GM12878 (cell line): ENCODE measurements around the gene ATG4A. TPM values are rescaled to one million over a fixed set of nuclear protein-coding genes. Genes with fewer than 3 reads are reported as not detected.

Experiments used
- ATAC-seq: fragments of 200-7000 bp; cut with Tn5 transposase; 3 replicates; pipeline ENCODE4 v1.9.1; 2020; ENCODE audit warnings: mild to moderate bottlenecking, moderate library complexity
- BruUV-seq: library from RNA; stranded (reverse); fragments of 400-500 nt; replicated peaks from 2 replicates; lab custom pipeline; 2021; lab: Mats Ljungman, UMichigan
- CTCF ChIA-PET: fragments of 300-600 bp; sonication (Branson Sonifier 250); formaldehyde crosslinking; extraction: SDS; loops from one replicate; lab custom pipeline; 2021; ENCODE audit warnings: inconsistent platforms; lab: Yijun Ruan, JAX
- POLR2A ChIA-PET: fragments of 350-600 bp; formaldehyde crosslinking; extraction: SDS; loops from one replicate; lab custom pipeline; 2021; ENCODE audit warnings: inconsistent platforms; lab: Charles Lee
- RAD21 ChIA-PET: fragments of 300-600 bp; sonication (Branson Sonifier 250); formaldehyde crosslinking; loops from one replicate; lab custom pipeline; 2023; ENCODE audit warnings: antibody characterized with exemption; ENCODE audit not compliant: unreplicated experiment; lab: Charles Lee
- SMC1A ChIA-PET: fragments of 300-600 bp; sonication (Branson Sonifier 250); formaldehyde crosslinking; loops from one replicate; lab custom pipeline; 2023; ENCODE audit not compliant: unreplicated experiment, uncharacterized antibody; lab: Charles Lee
- DNase-seq: peaks from one replicate; pipeline ENCODE4 v3.0.0-alpha.2; 2011; ENCODE audit warnings: low read depth, low spot score
- FAIRE-seq: peaks from 3 replicates; lab custom pipeline; 2011; peaks lifted over from hg19 to GRCh38; lab: Jason Lieb, UNC
- H2AFZ ChIP-seq: 2 replicates; pipeline ENCODE4 v1.6.0; 2011; ENCODE audit warnings: low read depth, low read length, control low read depth; ENCODE audit not compliant: control insufficient read depth
- H3K27ac ChIP-seq: 2 replicates; pipeline ENCODE4 v1.5.1; 2011; ENCODE audit warnings: control low read depth; ENCODE audit not compliant: control insufficient read depth, insufficient read depth
- H3K27me3 ChIP-seq, 2 experiments: replicated peaks in 1 of 2; 2 replicates each; pipeline versions ENCODE4 v1.6.0 to v1.6.1; 2011; ENCODE audit warnings: low read length in 1 of 2; ENCODE audit not compliant: control insufficient read depth in 2 of 2, insufficient read depth in 2 of 2
- H3K36me3 ChIP-seq, 2 experiments: 2 replicates each; pipeline ENCODE4 v1.5.1; 2011; ENCODE audit warnings: low read length in 1 of 2; ENCODE audit not compliant: control insufficient read depth in 2 of 2, insufficient read depth in 2 of 2
- H3K4me1 ChIP-seq: 2 replicates; pipeline ENCODE4 v1.6.1; 2011; ENCODE audit warnings: mild to moderate bottlenecking, low read length, moderate library complexity, mixed read lengths; ENCODE audit not compliant: control insufficient read depth, insufficient read depth
- H3K4me2 ChIP-seq: 2 replicates; pipeline ENCODE4 v1.6.0; 2011; ENCODE audit warnings: control low read depth; ENCODE audit not compliant: control insufficient read depth, insufficient read depth
- H3K4me3 ChIP-seq: fragments of 200-600 bp; sonication (generic); 2 replicates; pipeline ENCODE4 v1.5.1; 2016
- H3K79me2 ChIP-seq: 2 replicates; pipeline ENCODE4 v1.6.0; 2011; ENCODE audit warnings: low read length; ENCODE audit not compliant: control insufficient read depth, insufficient read depth
- H3K9ac ChIP-seq: 2 replicates; pipeline ENCODE4 v1.8.0; 2011; ENCODE audit warnings: low read length, control low read depth, mixed read lengths; ENCODE audit not compliant: control insufficient read depth, insufficient read depth
- H3K9me3 ChIP-seq: replicated peaks from 3 replicates; pipeline ENCODE4 v1.5.1; 2011; ENCODE audit warnings: mild to moderate bottlenecking, low read length; ENCODE audit not compliant: control insufficient read depth, insufficient read depth
- H4K20me1 ChIP-seq: 2 replicates; pipeline ENCODE4 v1.6.0; 2011; ENCODE audit not compliant: control insufficient read depth, insufficient read depth
- CUX1 ChIP-seq: IDR thresholded peaks from 2 replicates; pipeline ENCODE4 v1.6.1; 2012; ENCODE audit warnings: improper control_type of control experiment, low read depth, low read length; ENCODE audit not compliant: insufficient replicate concordance
- TCF3 ChIP-seq: IDR thresholded peaks from 2 replicates; pipeline ENCODE4 v1.6.1; 2012; ENCODE audit warnings: low read depth, mild to moderate bottlenecking, low read length, borderline replicate concordance; ENCODE audit not compliant: insufficient read depth
- YBX1 ChIP-seq: fragments of 450-650 bp; IDR thresholded peaks from 2 replicates; pipeline ENCODE4 v1.6.1; 2016; ENCODE audit warnings: antibody characterized with exemption
- WGBS: methylation state at CpG from one replicate; pipeline ENCODE4 v1.1.6; 2016; ENCODE audit warnings: low lambda C conversion rate; ENCODE audit not compliant: insufficient replicate concordance, insufficient coverage; ENCODE audit errors: missing lambda C conversion rate; 5-methylcytosine and 5-hydroxymethylcytosine counted together
- in situ Hi-C: fragments of 300-500 bp; cut with MboI; formaldehyde crosslinking; loops from 9 replicates; pipeline ENCODE4 v1.14.3; 2018; ENCODE audit warnings: mixed read lengths
- intact Hi-C: fragments of 100-400 bp; cut with micrococcal nuclease; formaldehyde crosslinking; loops from one replicate; pipeline ENCODE4 v1.14.2; 2022; ENCODE audit not compliant: unreplicated experiment
- polyA plus RNA-seq, 11 experiments: library from polyadenylated mRNA; depleted of rRNA in 4 of 11; unstranded in 6 of 11; stranded (reverse) in 5 of 11; fragments of >200 nt; fragmentation: Nextera tagmentation in 4 of 11; fragmentation: Illumina TruSeq in 1 of 11; extraction: Ambion mirVana in 4 of 11; extraction: Trizol in 1 of 11; gene quantifications; 1 replicate in 1 of 11; 2 replicates in 10 of 11; pipeline versions ENCODE4 v1.2.1 to v1.2.3, GENCODE V29; 2011 to 2016; ENCODE audit warnings: inconsistent platforms in 2 of 11, missing spikeins in 2 of 11, low read depth in 1 of 11
- total RNA-seq, 4 experiments: library from RNA; depleted of rRNA in 3 of 4; stranded (reverse); fragments of >200 nt in 3 of 4; fragmentation: Illumina TruSeq in 1 of 4; extraction: Trizol in 1 of 4; gene quantifications; 2 replicates each; pipeline versions ENCODE4 v1.2.1 to v1.2.3, GENCODE V29; 2013 to 2021
- TF ChIP-seq, protein P1 (sequence below): fragments of 450-650 bp; IDR thresholded peaks from 2 replicates; pipeline ENCODE4 v1.6.1; 2017; ENCODE audit warnings: mild to moderate bottlenecking, moderate library complexity
- TF ChIP-seq, protein P2 (sequence below): IDR thresholded peaks from 2 replicates; pipeline ENCODE4 v1.6.1; 2012; ENCODE audit warnings: low read length, inconsistent platforms

The ATG4A gene
- total and polyA plus RNA-seq, 10 of the 15 experiments (the other 5 are each of a cell fraction or from before 2014, with no cell fraction given), result 9.1 to 22.0 (median 15.5) TPM

GRCh38 chrX:108203540-108203939 is 112.0 kb downstream of the ATG4A start:
- 13% methylated on average over 3 of the region's 3 CpGs for WGBS
- no peak overlapping the region for H3K9ac ChIP-seq
- SMC1A ChIA-PET, result interaction anchor here (0.7 kb wide), 1 partner anchor 272 kb away, joined by 3 read pairs; no protein-coding TSS in a partner anchor
- POLR2A ChIA-PET, result no interaction called here
- no peaks in the 10 kb centered on the region for H3K36me3 ChIP-seq
- RAD21 ChIA-PET, result no interaction called here
- H2AFZ ChIP-seq, result no peak overlapping the region
- no peaks in the 10 kb centered on the region for H3K79me2 ChIP-seq
- in situ Hi-C loops (no loop called here), intact Hi-C loops (no loop called here)
- H3K9me3 ChIP-seq, result no peaks in the 10 kb centered on the region
- no peaks in the 10 kb centered on the region for H3K4me1 ChIP-seq
- H3K27ac ChIP-seq, result no peak overlapping the region
- H3K4me2 ChIP-seq, result no peak overlapping the region
- no peak for DNase-seq
- no TSS peak for BruUV-seq
- TF ChIP-seq CUX1 (no peak), YBX1 (no peak), TCF3 (no peak)
- TF ChIP-seq, protein P1, sequence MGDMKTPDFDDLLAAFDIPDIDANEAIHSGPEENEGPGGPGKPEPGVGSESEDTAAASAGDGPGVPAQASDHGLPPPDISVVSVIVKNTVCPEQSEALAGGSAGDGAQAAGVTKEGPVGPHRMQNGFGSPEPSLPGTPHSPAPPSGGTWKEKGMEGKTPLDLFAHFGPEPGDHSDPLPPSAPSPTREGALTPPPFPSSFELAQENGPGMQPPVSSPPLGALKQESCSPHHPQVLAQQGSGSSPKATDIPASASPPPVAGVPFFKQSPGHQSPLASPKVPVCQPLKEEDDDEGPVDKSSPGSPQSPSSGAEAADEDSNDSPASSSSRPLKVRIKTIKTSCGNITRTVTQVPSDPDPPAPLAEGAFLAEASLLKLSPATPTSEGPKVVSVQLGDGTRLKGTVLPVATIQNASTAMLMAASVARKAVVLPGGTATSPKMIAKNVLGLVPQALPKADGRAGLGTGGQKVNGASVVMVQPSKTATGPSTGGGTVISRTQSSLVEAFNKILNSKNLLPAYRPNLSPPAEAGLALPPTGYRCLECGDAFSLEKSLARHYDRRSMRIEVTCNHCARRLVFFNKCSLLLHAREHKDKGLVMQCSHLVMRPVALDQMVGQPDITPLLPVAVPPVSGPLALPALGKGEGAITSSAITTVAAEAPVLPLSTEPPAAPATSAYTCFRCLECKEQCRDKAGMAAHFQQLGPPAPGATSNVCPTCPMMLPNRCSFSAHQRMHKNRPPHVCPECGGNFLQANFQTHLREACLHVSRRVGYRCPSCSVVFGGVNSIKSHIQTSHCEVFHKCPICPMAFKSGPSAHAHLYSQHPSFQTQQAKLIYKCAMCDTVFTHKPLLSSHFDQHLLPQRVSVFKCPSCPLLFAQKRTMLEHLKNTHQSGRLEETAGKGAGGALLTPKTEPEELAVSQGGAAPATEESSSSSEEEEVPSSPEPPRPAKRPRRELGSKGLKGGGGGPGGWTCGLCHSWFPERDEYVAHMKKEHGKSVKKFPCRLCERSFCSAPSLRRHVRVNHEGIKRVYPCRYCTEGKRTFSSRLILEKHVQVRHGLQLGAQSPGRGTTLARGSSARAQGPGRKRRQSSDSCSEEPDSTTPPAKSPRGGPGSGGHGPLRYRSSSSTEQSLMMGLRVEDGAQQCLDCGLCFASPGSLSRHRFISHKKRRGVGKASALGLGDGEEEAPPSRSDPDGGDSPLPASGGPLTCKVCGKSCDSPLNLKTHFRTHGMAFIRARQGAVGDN, result no peak
- TF ChIP-seq, protein P2, sequence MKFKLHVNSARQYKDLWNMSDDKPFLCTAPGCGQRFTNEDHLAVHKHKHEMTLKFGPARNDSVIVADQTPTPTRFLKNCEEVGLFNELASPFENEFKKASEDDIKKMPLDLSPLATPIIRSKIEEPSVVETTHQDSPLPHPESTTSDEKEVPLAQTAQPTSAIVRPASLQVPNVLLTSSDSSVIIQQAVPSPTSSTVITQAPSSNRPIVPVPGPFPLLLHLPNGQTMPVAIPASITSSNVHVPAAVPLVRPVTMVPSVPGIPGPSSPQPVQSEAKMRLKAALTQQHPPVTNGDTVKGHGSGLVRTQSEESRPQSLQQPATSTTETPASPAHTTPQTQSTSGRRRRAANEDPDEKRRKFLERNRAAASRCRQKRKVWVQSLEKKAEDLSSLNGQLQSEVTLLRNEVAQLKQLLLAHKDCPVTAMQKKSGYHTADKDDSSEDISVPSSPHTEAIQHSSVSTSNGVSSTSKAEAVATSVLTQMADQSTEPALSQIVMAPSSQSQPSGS, result no peak
- no peak overlapping the region for H3K4me3 ChIP-seq
- CTCF ChIA-PET, result interaction anchor here (1.2 to 1.3 kb wide), 2 partner anchors 10 to 20 kb away, joined by 4 to 6 read pairs; no protein-coding TSS in a partner anchor
- no peaks in the 10 kb centered on the region for H4K20me1 ChIP-seq
- no peak for FAIRE-seq
- ATAC-seq, result no peak
- H3K27me3 ChIP-seq, result peaks cover 0 to 7% of the 10 kb centered on the region in 2 experiments; a peak in 1 of 4 replicates
